ENCODE data around the gene KBTBD13.
"Not testable (repeated sequence)": the region's sequence is repeated elsewhere in the genome, so short reads cannot be mapped to it uniquely, and the experiment has no call there.

KBTBD13 gene

DNA sequence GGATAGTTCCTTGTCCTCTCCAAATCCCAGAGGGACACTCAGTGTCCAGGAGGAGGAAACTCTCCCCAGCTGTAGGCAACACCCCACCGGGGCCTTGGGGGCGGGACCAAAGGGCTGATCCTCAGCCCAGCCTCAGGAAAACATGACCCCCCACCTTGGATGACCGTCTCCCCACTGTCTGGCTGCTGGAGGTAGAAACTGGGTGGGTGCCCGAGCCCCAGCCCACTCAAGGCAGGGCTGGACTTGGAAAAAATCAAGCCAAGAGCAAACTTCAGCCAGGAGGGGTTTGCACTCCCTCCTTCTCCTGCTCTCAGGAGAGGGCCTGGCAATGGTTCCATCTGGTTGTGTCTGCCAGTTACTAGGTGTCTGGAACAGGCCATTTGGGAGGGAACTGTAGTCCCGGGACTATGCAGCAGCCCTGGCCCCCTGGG, 5.2 kb upstream of the KBTBD13 start:
- DNase-seq = no peak

DNA sequence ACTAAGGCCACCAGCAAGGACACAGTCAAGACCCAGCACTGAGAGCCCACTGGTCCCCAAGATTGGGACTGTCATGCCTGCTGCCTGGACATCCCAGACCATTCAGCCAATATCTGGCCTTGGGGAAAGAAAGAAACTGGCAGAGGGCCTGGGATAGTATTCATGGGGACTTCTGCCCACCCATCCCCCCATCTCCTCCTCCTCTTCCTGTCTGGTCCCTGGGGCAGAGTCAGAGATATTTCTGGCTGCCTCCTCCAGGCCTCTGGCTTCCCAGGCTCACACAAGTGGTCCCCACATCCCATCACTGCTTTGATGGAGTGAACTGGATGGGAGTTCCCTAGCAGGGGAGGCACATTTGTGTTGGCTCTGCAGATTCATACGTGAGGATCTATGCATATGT, 4.5 kb upstream of the KBTBD13 start:
- DNase-seq = no peak

DNA sequence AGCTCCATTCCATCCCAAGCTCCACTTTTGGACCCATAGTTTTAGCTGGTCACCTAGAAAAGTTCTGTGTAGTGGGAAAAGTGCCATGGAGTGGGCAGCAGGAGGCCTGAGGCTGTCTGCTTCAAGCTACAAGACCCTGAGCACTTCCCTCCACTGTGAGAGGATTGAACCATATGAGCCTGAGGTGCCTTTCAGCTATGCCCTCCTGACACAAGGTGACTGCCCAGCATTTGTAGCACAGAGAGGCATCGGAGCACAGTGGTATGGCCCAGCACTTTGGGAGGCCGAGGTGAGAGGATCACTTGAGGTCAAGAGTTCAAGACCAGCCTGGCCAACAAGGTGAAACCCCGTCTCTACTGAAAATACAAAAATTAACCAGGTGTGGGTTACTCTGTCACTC, 3.9 kb upstream of the KBTBD13 start:
- DNase-seq = no peak

DNA sequence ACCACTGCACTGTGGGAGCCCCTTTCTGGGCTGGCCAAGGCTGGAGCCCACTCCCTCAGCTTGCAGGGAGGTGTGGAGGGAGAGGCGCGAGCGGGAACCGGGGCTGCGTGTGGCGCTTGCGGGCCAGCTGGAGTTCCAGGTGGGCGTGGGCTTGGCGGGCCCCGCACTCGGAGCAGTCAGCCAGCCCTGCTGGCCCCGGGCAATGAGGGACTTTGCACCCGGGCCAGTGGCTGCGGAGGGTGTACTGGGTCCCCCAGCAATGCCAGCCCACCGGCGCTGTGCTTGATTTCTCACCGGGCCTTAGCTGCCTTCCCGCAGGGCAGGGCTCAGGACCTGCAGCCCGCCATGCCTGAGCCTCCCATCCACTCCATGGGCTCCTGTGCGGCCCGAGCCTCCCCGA, 1.6 kb upstream of the KBTBD13 start:
- not testable (repeated sequence) for DNase-seq

DNA sequence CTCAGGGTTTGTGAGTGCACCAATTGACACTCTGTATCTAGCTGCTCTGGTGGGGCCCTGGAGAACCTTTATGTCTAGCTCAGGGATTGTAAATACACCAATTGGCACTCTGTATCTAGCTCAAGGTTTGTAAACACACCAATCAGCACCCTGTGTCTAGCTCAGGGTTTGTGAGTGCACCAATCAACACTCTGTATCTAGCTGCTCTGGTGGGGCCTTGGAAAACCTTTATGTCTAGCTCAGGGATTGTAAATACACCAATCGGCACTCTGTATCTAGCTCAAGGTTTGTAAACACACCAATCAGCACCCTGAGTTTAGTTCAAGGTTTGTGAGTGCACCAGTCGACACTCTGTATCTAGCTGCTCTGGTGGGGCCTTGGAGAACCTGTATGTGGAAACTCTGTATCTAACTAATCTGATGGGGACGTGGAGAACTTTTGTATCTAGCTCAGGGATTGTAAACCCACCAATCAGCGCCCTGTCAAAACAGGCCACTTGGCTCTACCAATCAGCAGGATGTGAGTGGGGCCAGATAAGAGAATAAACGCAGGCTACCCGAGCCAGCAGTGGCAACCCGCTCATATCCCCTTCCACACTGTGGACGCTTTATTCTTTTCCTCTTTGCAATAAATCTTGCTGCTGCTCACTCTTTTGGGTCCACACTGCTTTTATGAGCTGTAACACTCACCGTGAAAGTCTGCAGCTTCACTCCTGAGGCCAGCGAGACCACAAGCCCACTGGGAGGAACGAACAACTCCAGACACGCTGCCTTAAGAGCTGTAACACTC, 745 bp upstream of the KBTBD13 start:
- DNase-seq = not testable (repeated sequence)

DNA sequence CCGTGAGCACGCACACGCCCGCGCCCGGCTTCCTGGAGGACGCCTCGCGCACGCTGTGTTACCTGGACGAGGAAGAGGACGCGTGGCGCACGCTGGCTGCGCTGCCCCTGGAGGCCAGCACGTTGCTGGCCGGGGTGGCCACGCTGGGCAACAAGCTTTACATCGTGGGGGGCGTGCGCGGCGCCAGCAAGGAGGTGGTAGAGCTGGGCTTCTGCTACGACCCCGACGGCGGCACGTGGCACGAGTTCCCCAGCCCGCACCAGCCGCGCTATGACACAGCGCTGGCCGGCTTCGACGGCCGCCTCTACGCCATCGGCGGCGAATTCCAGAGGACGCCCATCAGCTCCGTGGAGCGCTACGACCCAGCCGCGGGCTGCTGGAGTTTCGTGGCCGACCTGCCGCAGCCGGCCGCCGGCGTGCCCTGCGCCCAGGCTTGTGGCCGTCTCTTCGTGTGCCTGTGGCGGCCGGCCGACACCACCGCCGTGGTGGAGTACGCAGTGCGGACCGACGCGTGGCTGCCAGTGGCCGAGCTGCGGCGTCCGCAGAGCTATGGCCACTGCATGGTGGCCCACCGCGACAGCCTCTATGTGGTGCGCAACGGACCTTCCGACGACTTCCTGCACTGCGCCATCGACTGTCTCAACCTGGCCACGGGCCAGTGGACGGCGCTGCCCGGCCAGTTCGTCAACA, 890 bp downstream of the KBTBD13 start:
- DNase-seq = no peak

DNA sequence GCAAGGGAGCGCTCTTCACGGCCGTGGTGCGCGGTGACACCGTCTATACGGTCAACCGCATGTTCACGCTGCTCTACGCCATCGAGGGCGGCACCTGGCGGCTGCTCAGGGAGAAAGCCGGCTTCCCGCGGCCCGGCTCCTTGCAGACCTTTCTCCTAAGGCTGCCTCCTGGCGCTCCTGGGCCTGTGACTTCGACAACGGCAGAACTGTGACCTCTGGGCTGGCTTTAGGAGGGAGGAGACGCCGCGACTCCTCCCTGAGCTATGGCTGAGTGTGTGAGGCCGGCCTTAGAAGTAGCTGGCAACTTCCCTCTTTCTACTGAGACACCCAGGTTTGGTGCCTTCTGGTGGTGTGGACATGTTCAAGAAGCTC, 1.4 kb downstream of the KBTBD13 start:
- peak; percentile 54 for DNase-seq

DNA sequence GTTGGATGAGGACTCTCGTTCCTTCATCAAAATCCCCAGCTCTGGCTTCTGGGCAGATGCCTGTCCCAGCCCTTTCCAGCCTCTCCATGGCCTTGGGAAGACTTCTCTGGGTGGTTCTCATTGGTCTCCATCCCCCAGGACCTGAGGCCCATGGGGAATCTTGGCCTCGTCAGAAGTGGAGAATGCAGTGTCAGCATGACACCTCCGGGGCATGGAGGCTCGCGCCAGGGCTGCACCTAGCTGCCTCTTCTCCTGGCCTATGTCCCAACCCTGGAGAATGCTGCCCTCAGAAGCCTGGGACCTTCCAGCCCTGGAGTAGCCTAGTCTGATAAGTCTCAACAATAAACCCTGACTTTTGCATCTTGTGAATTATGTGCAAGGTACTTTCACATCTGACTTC, 3.0 kb downstream of the KBTBD13 start:
- no peak for DNase-seq

DNA sequence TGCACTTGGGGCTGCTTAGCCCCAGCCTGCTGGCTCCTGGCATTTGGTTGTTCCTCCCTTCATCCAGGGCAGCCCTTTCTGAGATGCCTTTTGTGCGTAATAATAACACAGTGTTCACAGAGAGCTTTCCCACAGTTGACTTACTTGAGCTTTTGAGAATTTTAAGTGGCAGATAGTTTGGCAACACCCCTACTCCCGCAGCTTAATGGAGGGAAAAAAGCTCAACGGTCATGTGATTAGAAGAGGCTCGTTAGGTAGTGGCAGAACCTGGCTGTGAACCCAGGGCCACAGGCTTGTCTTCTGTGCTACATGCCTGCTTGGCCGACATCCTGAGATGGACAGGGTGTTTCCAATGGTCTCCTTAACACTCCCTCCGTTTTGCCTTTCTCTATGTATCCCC, 4.7 kb downstream of the KBTBD13 start:
- no peak for DNase-seq

DNA sequence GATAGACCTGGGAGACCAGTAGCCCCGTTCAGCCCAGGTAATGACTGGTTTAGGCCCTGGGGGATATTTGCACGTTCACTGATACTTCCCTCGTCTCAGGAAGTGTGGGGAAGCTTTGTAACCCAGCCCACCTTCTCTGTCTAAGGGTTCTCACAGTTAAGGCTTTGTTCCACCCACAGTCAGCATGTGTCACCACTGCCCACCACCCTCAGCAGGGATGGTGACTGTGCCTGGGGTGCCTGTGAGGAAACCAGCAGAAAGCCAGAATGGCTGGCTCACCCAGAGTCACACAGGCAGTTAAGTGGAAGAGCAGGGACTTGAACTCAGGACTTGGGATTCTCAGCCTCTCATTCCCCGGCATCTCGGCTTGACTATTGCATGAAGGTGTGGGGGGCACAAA, 5.2 kb downstream of the KBTBD13 start:
- no peak for DNase-seq

DNA sequence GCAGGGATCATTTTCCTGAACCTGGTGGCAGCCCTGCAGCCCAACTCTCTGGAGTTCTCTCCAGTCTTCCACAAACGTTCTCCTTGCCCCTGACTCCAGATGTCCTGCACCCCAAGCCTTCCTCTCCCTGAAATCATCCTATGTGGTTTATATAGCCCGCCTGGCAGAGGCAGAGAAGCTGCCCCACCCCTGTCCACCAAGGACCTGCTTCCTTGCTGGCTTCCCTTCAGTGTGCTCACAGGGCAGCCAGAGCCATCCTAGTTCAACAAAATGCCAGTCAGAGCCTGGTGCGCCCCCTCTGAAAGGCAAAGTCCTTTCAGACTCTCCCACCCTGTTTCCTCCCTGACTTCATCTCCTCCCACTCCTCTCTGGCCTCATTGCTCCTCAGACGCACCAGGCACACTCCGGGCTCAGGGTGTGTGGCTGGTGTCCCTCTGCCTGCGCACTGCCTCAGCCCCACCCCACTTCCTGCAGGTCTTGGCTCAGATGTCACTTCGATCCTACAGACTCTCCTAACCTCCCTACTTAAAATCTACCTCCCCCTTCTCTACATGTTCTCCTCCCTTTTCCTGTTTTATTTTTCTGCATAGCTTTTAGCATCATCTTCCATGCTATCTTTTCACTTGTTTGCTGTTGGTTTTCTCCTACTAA, 5.9 kb downstream of the KBTBD13 start:
- no peak for DNase-seq

DNA sequence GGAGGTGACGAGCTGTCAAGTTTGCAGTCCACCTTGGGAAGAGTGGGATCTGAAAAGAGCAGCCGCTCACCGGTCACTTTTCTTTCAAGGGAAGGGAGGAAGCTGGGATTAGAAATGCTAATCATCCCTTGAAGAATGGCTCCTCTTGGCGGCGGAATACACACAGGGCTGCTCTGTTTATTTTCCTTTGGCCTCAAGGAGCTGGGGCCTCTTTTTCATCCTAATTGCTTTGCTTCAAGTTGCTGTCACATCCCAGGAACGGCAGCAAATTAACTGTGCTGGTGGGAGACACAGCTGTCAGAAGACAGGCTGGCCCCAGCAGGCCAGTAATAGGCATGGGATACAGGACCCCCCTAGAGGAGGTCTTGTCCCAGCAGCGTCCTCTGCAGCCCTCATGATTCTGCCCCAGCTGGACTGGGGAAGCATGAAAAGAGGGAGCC, 6.7 kb downstream of the KBTBD13 start:
- no peak for DNase-seq

DNA sequence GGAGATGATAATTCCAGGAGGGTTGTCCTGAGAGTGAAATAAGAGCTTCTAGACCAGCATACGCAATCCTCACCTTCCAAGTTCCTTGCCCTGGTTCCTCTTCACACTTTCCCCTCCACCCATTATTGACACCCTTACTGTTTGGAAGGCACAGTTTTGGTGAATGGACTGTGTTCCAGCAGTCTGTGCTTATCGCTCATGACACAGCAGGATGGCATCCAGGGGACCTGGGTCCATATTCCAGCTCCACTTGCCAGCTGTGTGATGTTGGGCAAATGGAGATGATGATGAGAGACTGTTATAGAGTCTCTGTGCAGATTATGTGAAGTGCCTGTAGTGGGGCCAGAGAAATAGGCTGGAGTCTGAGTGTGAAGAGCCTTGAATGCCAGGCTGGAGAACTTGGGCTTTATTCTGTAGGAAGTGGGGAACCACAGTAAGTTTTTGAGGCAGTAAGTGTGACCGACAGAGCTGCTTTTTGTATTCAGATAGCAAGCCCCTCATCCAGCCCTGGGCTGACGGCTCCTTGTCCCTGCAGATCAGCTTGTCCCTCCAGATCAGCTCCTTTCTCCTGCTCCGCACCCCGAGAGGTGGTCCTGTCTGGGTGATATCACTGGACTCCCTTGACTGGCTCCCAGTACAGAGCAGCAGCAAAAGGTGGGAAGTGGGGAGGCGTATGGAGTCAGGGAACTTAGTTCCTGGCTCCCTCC, 8.1 kb downstream of the KBTBD13 start:
- no peak for DNase-seq

DNA sequence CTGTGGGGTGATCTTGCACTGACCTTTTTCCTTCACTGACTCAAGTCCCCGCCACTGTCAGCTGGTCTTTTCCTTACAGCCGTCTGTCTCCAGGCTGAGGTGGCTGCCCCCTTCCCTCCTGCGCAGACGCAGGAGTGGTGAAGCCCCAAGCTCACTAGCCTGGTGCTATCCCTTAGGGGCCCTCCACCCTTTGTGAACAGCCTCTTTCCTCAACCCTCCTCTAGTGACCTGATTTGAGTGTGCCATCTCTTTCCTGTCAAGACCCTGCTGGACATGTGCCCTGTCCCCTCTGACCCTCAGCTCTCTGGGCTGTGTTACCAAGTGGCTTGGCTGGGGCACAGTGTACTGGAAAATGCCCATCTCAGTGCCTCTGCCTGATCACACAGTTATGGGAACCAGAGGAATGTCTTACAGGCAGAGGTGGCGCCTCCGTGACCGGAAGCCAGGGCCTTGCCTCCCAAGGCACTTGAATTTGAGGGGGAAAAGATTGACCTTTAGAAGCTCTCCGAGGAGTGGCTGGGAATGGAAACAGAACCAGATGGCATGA, 8.7 kb downstream of the KBTBD13 start:
- DNase-seq = no peak

DNA sequence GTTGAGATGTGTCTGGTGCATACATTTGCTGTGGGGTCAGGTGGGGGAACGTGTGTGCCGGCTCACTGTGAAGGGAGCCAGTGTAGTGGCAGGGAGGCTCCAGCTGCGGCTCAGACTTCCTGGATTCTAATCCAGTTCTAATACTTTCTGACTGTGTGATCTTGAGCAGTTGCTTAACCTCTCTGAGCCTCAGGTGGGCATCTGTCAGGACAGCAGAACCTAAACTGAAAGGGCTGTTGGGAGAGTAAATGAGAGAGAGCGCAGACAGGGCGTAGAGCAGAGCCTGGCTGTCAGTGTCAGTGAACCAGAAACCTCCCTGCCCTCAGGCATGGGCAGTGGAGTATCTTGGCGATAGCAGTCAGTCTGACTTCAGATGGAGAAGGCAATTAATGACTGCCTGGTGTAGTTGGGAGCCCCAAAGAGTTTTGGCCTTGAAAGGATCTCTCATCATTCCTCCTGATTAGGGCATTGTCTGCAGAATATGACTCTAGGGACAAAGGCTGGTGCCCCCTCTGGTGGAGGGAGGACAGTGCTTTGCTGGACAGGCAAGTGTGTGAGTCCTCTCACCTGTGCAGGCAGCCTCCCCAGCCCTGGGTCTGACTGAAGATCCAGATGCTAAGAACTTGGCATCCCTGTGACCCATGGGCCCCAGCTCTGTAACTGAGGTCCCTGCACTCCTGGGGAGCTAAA, 9.6 kb downstream of the KBTBD13 start:
- peak; percentile 14 for DNase-seq

DNA sequence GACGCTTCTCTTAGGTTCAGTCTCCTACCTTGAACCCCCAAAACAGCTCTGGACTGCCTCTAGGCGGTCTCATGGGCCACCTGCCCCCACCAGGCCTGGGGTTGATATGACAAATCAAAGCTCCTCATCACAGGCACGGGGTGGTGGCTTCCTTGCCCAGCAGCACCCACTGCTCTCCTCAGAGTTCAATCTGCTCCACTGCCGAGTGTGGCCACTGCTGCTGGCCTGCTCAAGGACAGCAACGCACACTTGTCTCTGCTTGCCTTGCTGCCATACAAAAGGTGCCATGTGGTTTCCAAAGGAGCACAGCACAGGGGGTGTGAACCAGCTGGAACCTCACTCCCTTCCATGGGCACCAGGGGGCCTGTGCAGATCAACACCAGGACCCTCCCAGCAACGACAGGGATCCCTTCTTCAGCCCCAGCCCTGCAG, 10.2 kb downstream of the KBTBD13 start:
- no peak for DNase-seq

DNA sequence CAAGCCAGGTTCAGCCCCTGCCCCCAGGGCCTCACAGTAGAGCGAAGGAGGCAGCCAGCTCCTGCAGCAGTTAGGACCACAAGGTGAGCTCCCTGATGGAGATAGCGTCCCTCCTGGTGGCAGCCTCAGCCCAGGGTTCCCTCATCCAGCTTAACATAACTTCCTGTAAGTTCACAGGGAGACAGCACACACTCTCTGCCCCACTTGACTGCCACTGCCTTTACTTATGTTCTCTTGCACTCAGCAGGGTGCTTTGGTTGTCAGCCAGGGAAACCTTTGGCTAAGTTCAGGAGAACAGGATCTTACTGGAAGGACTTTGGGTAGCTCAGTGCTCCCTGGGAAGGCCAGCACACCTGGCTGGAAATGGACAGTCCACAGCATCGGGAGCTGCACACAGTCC, 10.9 kb downstream of the KBTBD13 start:
- no peak for DNase-seq

DNA sequence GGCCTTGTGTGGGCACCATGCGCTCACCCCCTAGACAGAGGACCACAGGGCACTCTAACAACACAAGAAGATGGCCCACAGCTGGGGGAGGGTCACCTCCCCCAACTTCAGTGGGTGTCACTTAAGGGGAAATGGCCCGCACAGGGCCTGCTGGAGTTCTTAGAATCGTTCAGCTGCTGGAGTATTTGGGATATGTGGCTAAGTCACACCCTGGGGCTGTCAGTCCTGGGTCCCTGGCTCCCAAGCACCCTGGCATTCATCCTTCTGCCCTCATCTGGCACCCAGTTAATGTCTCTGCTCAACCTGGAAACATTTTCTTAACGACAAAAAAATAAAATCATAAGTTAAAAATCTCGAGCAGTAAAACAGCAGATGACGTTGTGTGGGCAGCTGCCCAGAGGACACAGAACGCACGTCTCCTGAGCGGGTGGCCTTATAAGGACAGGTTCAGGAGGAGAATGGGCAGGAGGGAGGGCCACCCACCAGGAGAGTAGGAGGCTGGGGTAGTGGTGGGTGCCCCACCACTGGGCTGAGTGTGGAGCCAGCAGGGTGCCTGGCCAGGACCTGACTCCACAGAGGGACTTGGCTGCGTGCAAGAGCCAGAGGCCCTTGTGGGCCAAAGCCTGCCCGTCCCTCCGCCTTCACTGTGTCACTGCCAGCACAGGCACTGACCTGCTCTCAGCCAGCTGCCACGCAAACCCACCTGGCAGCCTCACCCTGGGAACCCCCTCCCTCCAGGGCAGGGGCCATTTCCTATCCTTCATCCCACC, 11.5 kb downstream of the KBTBD13 start:
- no peak for DNase-seq

DNA sequence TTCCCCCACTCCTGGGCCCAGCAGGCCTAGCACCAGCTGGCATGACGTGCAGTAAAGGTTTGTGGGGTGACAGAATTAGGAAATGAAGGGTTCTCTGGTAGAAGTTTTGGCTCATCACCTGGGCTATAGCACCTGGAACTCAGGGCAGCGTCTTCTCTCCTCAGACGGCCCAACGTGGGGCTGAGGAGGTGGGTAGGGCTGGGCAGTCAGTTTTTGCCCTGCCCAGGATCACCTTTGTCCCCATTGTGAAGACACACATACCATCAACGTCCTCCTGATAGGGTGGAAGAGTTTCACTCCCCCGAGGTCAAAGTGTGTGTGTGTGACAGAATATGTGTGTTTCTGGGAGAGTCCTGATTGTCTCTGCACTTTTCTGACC, 12.1 kb downstream of the KBTBD13 start:
- no peak for DNase-seq

DNA sequence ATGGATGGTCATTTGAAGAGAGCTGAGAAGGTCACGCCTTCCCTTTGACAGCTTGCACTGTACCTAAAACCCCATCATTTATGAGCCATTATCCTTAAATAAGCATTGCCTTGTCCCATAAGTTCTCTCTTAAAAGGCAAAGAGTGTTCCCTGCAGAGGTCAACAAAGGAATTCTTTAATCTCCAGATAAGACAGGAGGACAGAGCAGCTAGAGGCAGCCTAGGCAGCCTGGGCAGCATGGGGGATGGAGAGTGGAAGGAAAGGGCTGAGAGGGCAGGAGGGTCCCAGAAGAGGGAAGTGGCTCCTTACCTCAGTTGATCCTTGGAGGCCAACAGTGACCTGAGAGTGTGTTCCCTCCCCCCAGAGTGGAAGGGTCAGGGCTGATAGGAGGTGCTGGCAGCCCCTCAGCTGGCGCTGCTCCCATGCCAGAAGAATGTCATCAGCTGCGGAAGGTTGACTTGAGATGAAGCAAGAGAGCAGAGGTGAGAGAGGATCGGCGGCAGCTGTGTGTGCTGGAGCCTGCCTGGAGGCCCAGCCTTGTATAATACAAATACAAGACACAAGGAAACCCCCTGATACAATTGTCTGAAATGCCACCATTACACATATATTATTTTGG, 12.8 kb downstream of the KBTBD13 start:
- no peak for DNase-seq

All from activated CD4-positive, alpha-beta T cell treated with anti-CD3 and anti-CD28 coated beads, Interleukin-10, Interleukin-2, amounts not matched to agents 100 ng/mL and 50 ng/mL, durations not matched to agents 16 hours and 8 hours (primary cell).